ENCODE data around the gene RXRA.

The RXRA gene

DNA sequence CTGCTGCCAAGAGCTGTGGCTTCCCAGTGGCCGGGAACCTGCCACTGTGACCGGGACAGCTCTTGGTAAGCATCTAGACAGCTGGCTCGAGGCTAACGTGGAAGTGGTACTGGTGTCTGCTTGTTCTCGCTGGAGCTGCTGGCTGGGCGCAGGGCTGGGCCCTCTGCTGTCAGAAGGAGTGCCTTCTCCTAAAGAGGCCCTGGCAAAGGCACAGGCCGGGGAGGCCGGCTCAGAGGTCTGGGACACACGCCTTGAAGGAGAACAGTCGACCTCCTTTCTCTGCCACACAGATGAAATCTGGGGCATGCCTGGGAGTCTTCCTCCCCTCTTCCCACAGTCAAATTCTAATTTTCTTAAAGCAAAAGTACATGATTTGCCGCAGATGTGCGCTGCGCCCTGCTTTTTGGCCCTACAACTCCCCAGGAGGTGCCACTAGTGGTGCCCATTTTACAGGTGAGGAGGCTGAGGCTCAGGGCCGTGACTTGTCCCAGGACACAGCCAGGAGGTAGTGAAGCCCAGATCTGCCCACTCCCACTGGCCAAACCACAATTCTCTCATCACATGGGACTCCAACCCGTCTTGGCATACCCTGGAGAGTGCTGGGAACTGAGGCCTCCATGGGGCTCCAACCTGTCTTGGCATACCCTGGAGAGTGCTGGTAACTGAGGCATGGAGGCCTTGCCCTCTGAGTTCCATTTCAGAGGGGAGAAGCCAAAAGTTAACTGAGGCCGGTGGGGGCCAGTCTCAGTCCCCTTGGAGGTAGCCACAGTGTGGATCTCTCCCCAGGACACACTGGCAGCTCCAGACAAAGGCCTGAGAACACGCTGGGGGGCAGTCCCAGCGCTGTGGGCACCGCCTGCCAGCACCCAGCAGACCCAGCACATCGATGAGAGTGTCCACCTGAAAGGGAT lies 12.0 kb upstream of the RXRA start:
- Histone ChIP-seq H3K27ac (no peak overlapping the region), H3K4me3 (no peak overlapping the region), H4K20me1 (no peaks in the 10 kb centered on the region), H3K4me2 (peak overlapping the region in 2 of 11 experiments; percentile 20 to 72; a peak in 2 of 22 replicates), H3K36me3 (no peaks in the 10 kb centered on the region), H3K4me1 (peaks cover 5 to 49% (median 34%) of the 10 kb centered on the region in 10 experiments; a peak in 19 of 20 replicates), H3K9me3 (replicated peaks in 1 of 11) (peaks cover 8 to 20% (median 15%) of the 10 kb centered on the region in 11 experiments; a peak in 18 of 22 replicates), H3K9ac (no peak overlapping the region), H3K27me3 (peaks cover 0 to 4% (median 0%) of the 10 kb centered on the region in 11 experiments; a peak in 1 of 22 replicates)
- no peak for TF ChIP-seq Cebpa-rat (IDR thresholded peaks at IDR 0.05)

DNA sequence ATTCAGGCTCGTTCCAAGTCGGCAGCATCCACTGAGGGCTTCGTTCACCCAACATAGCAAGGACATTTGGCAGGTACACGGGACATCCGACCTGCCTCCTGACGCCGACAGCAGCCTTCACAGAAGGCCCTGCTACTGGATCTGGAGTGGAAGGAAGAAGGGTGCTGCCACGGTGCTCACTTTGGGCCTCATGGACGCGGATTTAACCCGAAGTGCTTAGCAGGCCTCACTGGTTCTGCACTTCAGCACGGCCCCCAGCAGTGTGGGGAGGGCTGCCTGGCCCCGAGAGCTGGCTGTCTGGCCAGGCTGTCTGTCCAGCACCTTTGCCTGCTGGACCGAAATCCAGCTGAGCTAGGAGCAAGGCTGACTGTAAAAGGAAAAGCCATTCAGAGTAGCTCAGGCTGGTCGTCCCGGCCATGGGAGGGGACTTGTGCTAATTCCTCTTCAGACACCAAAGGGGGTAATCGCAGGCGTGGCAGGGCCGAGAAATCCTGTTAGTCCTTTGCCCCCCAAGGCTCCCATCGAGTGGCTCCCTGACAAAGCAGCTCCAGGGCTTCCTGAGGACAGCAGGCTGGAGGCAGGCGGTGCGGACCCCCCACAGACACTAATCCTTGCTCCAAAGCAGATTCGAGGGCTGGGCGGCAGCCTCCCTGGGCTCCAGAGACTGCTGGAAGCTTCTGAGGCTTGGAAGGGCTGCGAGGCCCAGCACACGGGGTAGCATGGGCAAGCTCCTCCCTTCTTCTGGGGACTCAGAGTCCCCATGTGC lies 11.1 kb upstream of the RXRA start:
- H3K27ac ChIP-seq, result no peak overlapping the region; a peak in 1 of 22 replicates

DNA sequence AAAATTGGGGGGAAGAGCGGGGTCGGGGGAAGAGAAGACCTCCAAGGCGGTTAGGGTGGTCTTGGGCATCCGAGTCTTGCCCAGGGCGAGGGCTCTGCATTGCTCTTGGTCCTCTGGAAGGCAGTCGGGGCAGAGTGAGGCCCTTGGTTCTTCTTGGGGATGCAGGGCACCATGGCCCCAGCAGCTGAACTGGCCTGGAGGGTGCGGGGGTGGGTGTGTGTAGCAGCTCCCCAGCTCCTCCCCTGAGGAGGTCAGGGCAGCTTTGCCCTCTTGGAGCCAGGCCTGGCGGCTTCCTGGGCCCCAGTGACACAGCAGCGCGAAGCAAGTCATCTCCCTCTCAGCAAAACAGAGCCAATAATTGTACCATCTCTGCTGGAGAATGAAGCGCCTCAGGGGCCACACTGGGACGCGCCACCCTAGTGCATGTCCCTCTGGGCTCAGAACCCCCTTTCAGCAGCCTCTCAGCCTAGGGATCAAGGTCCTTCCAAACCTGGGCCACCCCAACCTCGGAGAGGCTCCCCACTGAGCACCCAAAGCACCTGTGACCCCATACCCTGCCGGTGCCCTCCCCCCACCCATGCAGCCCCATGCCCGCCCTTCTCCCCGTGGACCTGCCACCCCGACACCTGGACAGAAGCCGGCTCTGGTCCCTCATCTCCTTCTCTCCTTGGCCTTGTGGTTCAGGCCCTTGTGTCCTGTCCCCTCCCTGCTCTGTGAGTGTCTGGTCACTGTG lies 10.4 kb upstream of the RXRA start:
- 0 out of 22 replicates have a peak overlapping the region, but pooled peaks of 1 of the 11 experiments have one; percentile 4 for H3K9ac ChIP-seq
- H3K9me3 ChIP-seq (replicated peaks in 1 of 11), result peaks cover 6 to 17% (median 13%) of the 10 kb centered on the region in 11 experiments; a peak in 18 of 22 replicates
- H3K27ac ChIP-seq, result no peak overlapping the region; a peak in 1 of 22 replicates
- no peak overlapping the region for H3K4me3 ChIP-seq
- peaks cover 13 to 65% (median 50%) of the 10 kb centered on the region in 10 experiments for H3K4me1 ChIP-seq
- H3K27me3 ChIP-seq, result peaks cover 0 to 4% (median 0%) of the 10 kb centered on the region in 11 experiments; a peak in 1 of 22 replicates
- no peak for TF ChIP-seq Cebpa-rat (IDR thresholded peaks at IDR 0.05)
- H3K36me3 ChIP-seq, result no peaks in the 10 kb centered on the region
- H4K20me1 ChIP-seq, result no peaks in the 10 kb centered on the region; a peak in 1 of 22 replicates
- H3K4me2 ChIP-seq, result peak overlapping the region in 9 of 11 experiments; percentile 50 to 75 (median 69); a peak in 17 of 22 replicates

More for the DNA sequence above, 11.1 kb upstream of the RXRA start:
- peak overlapping the region in 7 of 11 experiments; percentile 12 to 72 (median 67); a peak in 9 of 22 replicates for H3K4me2 ChIP-seq
- peaks cover 6 to 57% (median 43%) of the 10 kb centered on the region in 10 experiments for H3K4me1 ChIP-seq
- peak overlapping the region in 2 of 11 experiments; percentile 3 to 44; a peak in 1 of 22 replicates for H3K9ac ChIP-seq
- H3K9me3 ChIP-seq (replicated peaks in 1 of 11), result peaks cover 8 to 20% (median 15%) of the 10 kb centered on the region in 11 experiments; a peak in 18 of 22 replicates
- no peaks in the 10 kb centered on the region for H3K36me3 ChIP-seq
- TF ChIP-seq Cebpa-rat (IDR thresholded peaks at IDR 0.05), result no peak
- H4K20me1 ChIP-seq, result no peaks in the 10 kb centered on the region
- H3K4me3 ChIP-seq, result no peak overlapping the region
- peaks cover 0 to 4% (median 0%) of the 10 kb centered on the region in 11 experiments; a peak in 1 of 22 replicates for H3K27me3 ChIP-seq

DNA sequence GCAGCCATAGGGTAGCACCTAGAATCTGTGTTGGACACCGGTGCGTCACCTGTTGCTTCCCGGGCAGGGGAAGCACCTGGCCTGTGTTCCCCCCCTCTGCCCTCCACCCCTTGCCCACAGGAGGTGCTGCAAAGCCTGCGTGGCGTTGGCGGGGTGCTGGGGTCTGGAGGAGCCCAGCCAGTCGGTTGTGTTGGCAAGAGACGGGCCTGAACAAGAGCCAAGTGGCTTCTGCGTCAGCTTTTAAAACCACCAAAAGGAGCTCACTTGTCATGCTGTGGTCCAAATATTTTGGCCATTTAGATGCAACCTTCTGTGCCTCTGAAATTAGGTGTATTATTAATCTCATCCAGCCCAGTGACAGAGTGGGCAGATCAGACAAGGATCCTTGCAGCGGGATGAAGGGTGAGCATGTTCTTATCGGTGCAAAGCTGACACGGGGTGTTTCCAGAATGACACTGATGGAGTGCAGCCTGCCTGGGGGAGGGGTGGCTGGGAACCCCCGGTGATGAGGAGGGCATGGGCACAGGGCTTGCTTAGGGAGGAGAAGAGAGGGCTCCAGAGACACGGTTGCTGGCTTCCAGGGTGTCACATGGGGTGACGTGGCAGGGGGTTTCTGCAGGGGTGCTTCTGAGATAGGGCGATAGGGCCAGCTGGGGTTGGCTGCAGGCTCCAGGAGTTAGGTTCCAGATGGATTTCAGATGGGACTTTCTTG lies 9.7 kb upstream of the RXRA start:
- no peak for TF ChIP-seq Cebpa-rat (IDR thresholded peaks at IDR 0.05)
- Histone ChIP-seq H3K9ac (0 out of 22 replicates have a peak overlapping the region, but pooled peaks of 1 of the 11 experiments have one; percentile 4), H3K27ac (no peak overlapping the region), H4K20me1 (no peaks in the 10 kb centered on the region; a peak in 1 of 22 replicates), H3K4me3 (no peak overlapping the region), H3K36me3 (no peaks in the 10 kb centered on the region), H3K4me1 (peaks cover 21 to 72% (median 58%) of the 10 kb centered on the region in 10 experiments), H3K4me2 (peak overlapping the region in 10 of 11 experiments; percentile 35 to 75 (median 68); a peak in 19 of 22 replicates), H3K27me3 (peaks cover 0 to 4% (median 0%) of the 10 kb centered on the region in 11 experiments; a peak in 1 of 22 replicates), H3K9me3 (replicated peaks in 1 of 11) (peaks cover 2 to 14% (median 12%) of the 10 kb centered on the region in 11 experiments; a peak in 16 of 22 replicates)

DNA sequence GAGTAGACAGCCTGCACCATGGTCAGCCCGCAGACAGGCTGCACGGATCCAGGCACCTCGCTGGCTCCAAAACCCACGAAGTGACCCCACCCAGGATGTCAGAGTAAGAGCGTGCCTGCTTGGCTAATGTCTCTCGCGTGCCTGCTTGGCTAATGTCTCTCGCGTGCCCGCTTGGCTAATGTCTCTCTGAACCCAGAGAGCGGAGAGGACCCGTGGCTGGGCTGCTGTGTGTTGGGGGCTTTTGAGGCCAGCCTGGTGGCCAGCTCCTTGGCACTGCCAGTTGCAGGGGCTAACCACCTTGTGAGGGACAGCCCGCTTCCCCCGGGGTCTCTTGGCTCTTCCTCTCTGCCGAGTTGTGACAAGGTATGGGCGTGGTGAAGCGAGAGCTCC lies 8.9 kb upstream of the RXRA start:
- Histone ChIP-seq H3K27me3 (peaks cover 0 to 5% (median 0%) of the 10 kb centered on the region in 11 experiments; a peak in 2 of 22 replicates), H3K9ac (no peak overlapping the region), H3K4me3 (no peak overlapping the region), H3K9me3 (replicated peaks in 1 of 11) (peaks cover 0 to 12% (median 10%) of the 10 kb centered on the region in 11 experiments; a peak in 14 of 22 replicates), H3K4me1 (peaks cover 29 to 80% (median 65%) of the 10 kb centered on the region in 10 experiments), H3K36me3 (no peaks in the 10 kb centered on the region), H3K27ac (no peak overlapping the region), H4K20me1 (peaks cover 0 to 6% (median 0%) of the 10 kb centered on the region in 11 experiments; a peak in 1 of 22 replicates), H3K4me2 (peak overlapping the region; percentile 29 to 75 (median 67); a peak in 19 of 22 replicates)
- no peak for TF ChIP-seq Cebpa-rat (IDR thresholded peaks at IDR 0.05)

DNA sequence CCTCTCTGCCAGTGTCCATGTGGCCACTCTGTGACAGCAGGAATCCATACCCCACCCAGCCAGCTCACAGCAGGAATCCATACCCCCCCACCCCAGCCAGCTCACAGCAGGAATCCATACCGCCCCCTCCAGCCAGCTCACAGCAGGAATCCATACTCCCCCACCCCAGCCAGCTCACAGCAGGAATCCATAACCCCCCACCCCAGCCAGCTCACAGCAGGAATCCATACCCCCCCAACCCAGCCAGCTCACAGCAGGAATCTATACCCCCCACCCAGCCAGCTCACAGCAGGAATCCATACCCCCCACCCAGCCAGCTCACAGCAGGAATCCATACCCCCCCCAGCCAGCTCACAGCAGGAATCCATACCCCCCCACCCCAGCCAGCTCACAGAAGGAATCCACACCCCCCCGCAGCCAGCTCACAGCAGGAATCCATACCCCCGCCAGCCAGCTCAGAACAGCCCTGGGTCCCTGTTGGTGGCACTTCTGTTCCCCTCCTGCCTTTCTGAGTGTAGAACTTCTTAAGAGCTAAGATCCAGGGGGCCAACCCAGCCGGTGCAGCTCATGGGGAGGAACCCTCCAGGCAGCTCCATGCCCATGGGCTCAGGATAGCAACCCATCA lies 8.4 kb upstream of the RXRA start:
- peaks cover 0 to 9% (median 7%) of the 10 kb centered on the region in 11 experiments; a peak in 14 of 22 replicates for H3K9me3 ChIP-seq (replicated peaks in 1 of 11)
- no peaks in the 10 kb centered on the region for H3K36me3 ChIP-seq
- H3K4me2 ChIP-seq, result peak overlapping the region; percentile 29 to 100 (median 99); a peak in 20 of 22 replicates
- H3K4me3 ChIP-seq, result no peak overlapping the region
- no peak for TF ChIP-seq Cebpa-rat (IDR thresholded peaks at IDR 0.05)
- H3K9ac ChIP-seq, result 0 out of 22 replicates have a peak overlapping the region, but pooled peaks of 1 of the 11 experiments have one; percentile 9
- peaks cover 0 to 11% (median 0%) of the 10 kb centered on the region in 11 experiments; a peak in 1 of 22 replicates for H4K20me1 ChIP-seq
- peaks cover 0 to 8% (median 0%) of the 10 kb centered on the region in 11 experiments; a peak in 2 of 22 replicates for H3K27me3 ChIP-seq
- peaks cover 33 to 85% (median 71%) of the 10 kb centered on the region in 10 experiments for H3K4me1 ChIP-seq
- no peak overlapping the region for H3K27ac ChIP-seq

DNA sequence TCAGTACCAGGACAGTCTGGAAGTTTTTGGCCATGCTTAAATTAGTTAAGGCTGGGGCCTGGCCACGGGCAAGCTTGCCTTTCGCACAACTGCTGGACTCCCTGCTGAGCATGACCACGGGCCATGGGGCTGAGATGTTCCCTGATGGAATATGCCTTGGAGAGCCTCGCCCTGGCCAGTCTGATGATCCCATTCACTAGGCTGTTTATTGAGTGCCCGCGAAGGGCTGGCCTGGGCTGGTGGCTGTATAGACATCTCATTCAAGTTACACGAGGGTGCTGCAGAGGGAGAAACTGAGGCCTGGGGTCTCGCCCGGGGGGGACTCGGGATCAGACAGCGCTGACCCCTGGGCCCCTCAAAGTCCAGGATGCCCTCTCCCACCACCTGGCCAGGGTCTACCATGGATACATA lies 7.8 kb upstream of the RXRA start:
- TF ChIP-seq Cebpa-rat (IDR thresholded peaks at IDR 0.05), result no peak
- H3K9ac ChIP-seq, result 0 out of 22 replicates have a peak overlapping the region, but pooled peaks of 1 of the 11 experiments have one; percentile 9
- H3K4me2 ChIP-seq, result peak overlapping the region; percentile 3 to 100 (median 99); a peak in 19 of 22 replicates
- H3K27me3 ChIP-seq, result peaks cover 0 to 8% (median 0%) of the 10 kb centered on the region in 11 experiments; a peak in 3 of 22 replicates
- H4K20me1 ChIP-seq, result peaks cover 0 to 17% (median 0%) of the 10 kb centered on the region in 11 experiments; a peak in 1 of 22 replicates
- peaks cover 36 to 91% (median 76%) of the 10 kb centered on the region in 10 experiments for H3K4me1 ChIP-seq
- H3K36me3 ChIP-seq, result no peaks in the 10 kb centered on the region
- peaks cover 0 to 3% (median under 1%) of the 10 kb centered on the region in 11 experiments; a peak in 10 of 22 replicates for H3K9me3 ChIP-seq (replicated peaks in 1 of 11)
- 0 out of 22 replicates have a peak overlapping the region, but pooled peaks of 1 of the 11 experiments have one; percentile 97 for H3K27ac ChIP-seq
- H3K4me3 ChIP-seq, result no peak overlapping the region

All from BLaER1 treated with 17β-estradiol and CSF1 and Interleukin-3, amounts not matched to agents 10 nM and 100 nM (cell line).